ENCODE measurements around the gene RPS6KA4.

RPS6KA4 gene

DNA sequence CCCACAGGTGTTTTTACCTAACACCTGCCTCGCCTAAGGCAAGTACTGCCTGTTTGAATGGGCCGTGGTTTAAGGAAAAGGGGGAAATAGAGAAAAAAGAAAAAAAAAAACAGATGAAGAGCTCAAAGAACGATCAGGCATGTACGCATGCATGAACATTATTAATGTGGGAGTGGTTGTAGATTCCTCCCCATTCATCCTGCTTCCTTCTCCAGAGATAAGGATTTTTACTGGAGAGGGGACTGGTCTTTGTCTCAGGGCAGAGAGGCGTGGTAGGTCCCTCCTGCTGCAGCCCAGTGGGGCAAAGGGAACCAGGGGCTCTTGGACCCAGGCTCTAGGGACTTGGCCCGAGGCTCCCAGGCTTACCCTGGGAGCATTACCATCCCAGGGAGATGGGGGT is 23.1 kb downstream of the RPS6KA4 start:
- peaks cover 18% of the 10 kb centered on the region for H3K4me1 ChIP-seq (ENCODE audit: control insufficient read depth, insufficient read depth, low read length, poor library complexity, severe bottlenecking)
- H3K9me3 ChIP-seq (ENCODE audit: control insufficient read depth, low read length): no peaks in the 10 kb centered on the region
- 94 to 95% methylated on average over 5 of the region's 6 CpGs for WGBS, 2 experiments (ENCODE audit: insufficient coverage in 2 of 2)
- no peaks in the 10 kb centered on the region for H3K36me3 ChIP-seq (ENCODE audit: control insufficient read depth, insufficient read depth, low read length)
- H3K4me3 ChIP-seq (ENCODE audit: extremely low read depth, insufficient read depth, low read length, poor library complexity, severe bottlenecking): no peak overlapping the region
- H3K27ac ChIP-seq (ENCODE audit: low read depth, low read length, severe bottlenecking): no peak overlapping the region

- H3K27ac ChIP-seq (ENCODE audit: low read depth, low read length, severe bottlenecking): no peak overlapping the region
- H3K9me3 ChIP-seq (ENCODE audit: control insufficient read depth, low read length): no peaks in the 10 kb centered on the region
- H3K4me3 ChIP-seq (ENCODE audit: extremely low read depth, insufficient read depth, low read length, poor library complexity, severe bottlenecking): no peak overlapping the region
- no peaks in the 10 kb centered on the region for H3K36me3 ChIP-seq (ENCODE audit: control insufficient read depth, insufficient read depth, low read length)
- H3K4me1 ChIP-seq (ENCODE audit: control insufficient read depth, insufficient read depth, low read length, poor library complexity, severe bottlenecking): peaks cover 18% of the 10 kb centered on the region
- WGBS, 2 experiments (ENCODE audit: insufficient coverage in 2 of 2): 91% methylated on average over 6 to 8 of the region's 8 CpGs
Observed at GRCh38 chr11:64382586-64382985, 23.6 kb downstream of the RPS6KA4 start.

DNA sequence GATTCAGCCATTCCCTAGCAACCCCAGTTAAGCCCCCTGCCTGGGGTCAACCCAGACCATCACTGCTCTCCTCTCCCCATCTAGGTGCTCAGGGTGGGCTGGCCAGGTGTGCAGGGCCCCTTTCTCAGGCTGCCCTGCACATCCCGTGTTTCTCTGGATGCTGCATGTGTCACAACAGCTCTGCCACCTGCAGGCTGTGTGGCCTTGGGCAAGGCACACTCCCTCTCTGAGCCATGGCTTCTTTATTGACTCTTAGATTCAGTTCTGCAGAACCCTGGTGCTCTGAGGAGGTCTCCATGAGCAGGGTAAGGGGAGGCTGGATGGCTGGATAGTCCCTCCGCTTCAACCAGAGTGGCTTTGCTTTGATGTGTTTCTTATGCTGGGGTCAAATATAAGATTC is 24.6 kb downstream of the RPS6KA4 start:
- Histone ChIP-seq H3K27ac (ENCODE audit: low read depth, low read length, severe bottlenecking) (no peak overlapping the region), H3K4me1 (ENCODE audit: control insufficient read depth, insufficient read depth, low read length, poor library complexity, severe bottlenecking) (peaks cover 18% of the 10 kb centered on the region), H3K9me3 (ENCODE audit: control insufficient read depth, low read length) (no peaks in the 10 kb centered on the region), H3K36me3 (ENCODE audit: control insufficient read depth, insufficient read depth, low read length) (no peaks in the 10 kb centered on the region), H3K4me3 (ENCODE audit: extremely low read depth, insufficient read depth, low read length, poor library complexity, severe bottlenecking) (no peak overlapping the region)
- 100% methylated on average over 1 of the region's 2 CpGs; no CpG with 5 or more reads in 1 of the 2 experiments for WGBS, 2 experiments (ENCODE audit: insufficient coverage in 2 of 2)

DNA sequence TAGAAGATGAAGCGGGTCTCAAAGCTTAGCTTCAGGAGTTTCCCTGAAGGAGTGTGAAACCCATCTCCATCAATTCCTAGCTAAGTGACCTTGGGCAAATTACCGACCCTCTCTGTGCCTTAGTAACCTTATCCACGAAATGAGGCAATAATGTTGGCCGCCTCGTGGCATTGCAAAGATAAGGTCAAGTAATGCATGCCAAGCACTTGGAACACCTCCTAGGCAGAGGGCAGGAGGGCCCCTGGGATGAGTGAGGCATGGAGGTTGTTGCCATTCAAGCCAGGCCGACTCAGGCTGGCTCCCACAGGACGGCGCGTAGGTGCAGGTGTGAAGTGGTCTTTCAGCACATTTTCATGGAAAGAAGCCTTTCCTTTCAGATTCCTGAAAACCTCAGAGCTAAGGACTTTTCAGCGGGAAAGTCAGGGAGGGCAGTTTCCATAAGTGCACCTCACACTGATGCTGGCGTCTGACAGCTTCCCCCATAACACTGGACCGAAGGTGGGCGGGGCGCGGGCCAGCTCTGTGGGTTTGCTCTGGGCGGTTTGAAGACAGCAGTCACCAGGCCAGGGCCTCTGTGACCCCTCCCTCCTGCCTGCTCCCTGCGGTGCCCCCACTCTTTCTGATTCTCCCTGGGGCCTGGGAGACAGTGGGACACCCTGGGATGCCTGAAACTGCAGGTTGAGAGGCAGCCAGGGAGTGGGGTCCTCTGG is 25.2 kb downstream of the RPS6KA4 start:
- no peaks in the 10 kb centered on the region for H3K36me3 ChIP-seq (ENCODE audit: control insufficient read depth, insufficient read depth, low read length)
- no peaks in the 10 kb centered on the region for H3K9me3 ChIP-seq (ENCODE audit: control insufficient read depth, low read length)
- H3K27ac ChIP-seq (ENCODE audit: low read depth, low read length, severe bottlenecking): no peak overlapping the region
- WGBS, 2 experiments (ENCODE audit: insufficient coverage in 2 of 2): 74 to 77% methylated on average over 15 to 17 of the region's 17 CpGs
- no peak overlapping the region for H3K4me3 ChIP-seq (ENCODE audit: extremely low read depth, insufficient read depth, low read length, poor library complexity, severe bottlenecking)
- H3K4me1 ChIP-seq (ENCODE audit: control insufficient read depth, insufficient read depth, low read length, poor library complexity, severe bottlenecking): peaks cover 18% of the 10 kb centered on the region

DNA sequence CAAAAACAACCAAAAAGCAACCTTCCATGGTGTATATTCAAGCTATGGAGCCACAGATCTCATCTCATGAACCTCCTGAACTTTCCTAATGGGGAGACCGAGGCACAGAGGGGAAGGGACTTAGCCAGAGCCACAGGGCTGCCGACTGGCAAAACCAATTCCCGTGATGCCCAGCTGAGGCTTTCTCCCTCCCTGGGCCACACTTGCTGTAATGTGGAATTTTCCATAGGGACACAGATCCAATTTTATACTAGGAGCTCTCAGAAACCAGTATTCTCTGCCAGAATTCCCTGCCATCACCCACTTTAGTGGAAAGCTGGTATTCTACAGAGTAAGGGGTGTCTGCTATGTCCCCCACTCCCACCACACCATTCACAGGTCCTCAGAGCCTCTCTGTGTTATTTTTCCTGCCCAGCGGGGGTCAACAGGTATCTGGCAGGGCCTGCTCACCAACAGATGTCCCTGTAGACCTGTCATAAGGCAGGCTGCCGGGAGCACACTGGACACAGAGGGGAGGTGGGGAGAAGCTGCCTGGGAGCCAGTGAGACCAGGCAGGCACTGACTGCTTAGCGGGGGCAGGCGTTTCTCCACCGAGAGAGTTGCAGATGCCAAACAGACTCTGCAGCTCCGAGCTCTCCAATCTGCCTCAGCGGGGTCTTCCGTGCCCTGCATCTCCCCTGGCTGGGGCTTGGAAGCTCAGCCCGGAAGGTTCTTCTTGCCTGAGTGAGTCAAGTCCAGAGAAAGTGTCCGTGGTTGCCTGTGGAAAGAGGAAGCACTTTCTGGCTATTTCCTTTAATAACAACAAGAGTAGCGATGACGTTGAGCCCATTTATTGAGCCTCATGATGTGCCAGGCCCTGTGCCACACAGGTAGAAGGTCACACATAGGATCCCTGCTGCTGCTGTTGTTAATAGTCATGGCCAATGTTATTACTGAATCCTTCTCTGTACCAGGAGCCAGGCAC is 26.3 kb downstream of the RPS6KA4 start:
- no peaks in the 10 kb centered on the region for H3K9me3 ChIP-seq (ENCODE audit: control insufficient read depth, low read length)
- peaks cover 18% of the 10 kb centered on the region for H3K4me1 ChIP-seq (ENCODE audit: control insufficient read depth, insufficient read depth, low read length, poor library complexity, severe bottlenecking)
- no peak overlapping the region for H3K4me3 ChIP-seq (ENCODE audit: extremely low read depth, insufficient read depth, low read length, poor library complexity, severe bottlenecking)
- no peak overlapping the region for H3K27ac ChIP-seq (ENCODE audit: low read depth, low read length, severe bottlenecking)
- H3K36me3 ChIP-seq (ENCODE audit: control insufficient read depth, insufficient read depth, low read length): no peaks in the 10 kb centered on the region
- 83 to 87% methylated on average over 7 to 15 of the region's 15 CpGs for WGBS, 2 experiments (ENCODE audit: insufficient coverage in 2 of 2)

DNA sequence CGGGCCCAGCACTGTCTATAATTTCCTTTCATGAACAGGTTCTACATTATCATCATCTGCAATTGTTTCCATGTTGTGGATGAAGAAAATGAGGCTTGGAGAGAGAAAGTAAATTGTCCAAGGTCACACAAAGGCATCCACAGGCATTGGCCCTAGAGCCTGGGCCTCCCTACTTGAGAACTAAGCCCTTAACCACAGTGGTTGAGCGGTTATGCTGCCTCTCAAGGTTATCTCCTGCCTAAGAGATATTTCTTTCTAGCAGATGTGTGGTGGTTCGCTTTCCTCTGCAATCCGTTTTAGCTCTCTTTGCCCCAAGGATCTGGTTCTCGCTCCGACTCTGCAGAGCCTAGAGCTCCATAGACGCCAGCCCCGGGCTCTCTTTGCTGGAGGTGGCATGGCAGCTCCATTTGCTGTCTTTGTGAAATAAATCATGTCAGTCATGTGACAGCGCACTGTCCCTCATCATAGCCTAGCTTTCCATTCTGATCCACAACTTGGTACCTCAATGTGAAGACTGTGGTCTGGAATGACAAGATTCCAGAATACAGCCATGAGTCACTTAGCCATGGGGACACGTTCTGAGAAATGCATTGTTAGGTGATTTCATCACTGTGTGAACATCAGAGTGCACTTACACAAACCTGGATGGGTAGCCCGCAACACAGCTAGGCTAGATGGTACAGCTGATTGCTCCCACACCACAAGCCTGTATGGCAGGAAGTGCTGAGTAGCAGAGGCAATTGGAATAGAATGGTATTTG is 27.2 kb downstream of the RPS6KA4 start:
- Histone ChIP-seq H3K4me3 (ENCODE audit: extremely low read depth, insufficient read depth, low read length, poor library complexity, severe bottlenecking) (no peak overlapping the region), H3K36me3 (ENCODE audit: control insufficient read depth, insufficient read depth, low read length) (no peaks in the 10 kb centered on the region), H3K4me1 (ENCODE audit: control insufficient read depth, insufficient read depth, low read length, poor library complexity, severe bottlenecking) (peaks cover 18% of the 10 kb centered on the region), H3K27ac (ENCODE audit: low read depth, low read length, severe bottlenecking) (no peak overlapping the region), H3K9me3 (ENCODE audit: control insufficient read depth, low read length) (no peaks in the 10 kb centered on the region)
- 81 to 84% methylated on average over 9 to 10 of the region's 11 CpGs for WGBS, 2 experiments (ENCODE audit: insufficient coverage in 2 of 2)

DNA sequence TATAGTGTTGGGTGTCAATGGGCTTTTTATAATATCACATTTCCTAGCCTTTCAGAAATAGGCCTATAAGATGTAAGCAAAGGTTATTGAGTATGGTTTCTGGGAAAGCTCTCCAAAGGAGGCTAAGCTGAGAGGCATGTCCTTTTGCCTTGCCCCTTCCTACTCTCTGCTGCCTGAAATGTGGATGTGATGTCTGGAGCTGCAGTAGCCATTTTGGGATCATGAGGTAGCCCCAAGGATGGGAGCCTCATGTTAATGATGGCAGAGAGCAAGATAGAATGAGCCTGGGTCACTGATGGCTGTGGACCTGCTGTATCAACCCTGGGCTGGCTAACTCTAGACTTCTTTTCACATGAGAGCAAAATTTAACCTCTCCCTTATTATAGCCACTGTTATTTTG is 29.0 kb downstream of the RPS6KA4 start:
- H3K4me1 ChIP-seq (ENCODE audit: control insufficient read depth, insufficient read depth, low read length, poor library complexity, severe bottlenecking): peaks cover 18% of the 10 kb centered on the region
- no peak overlapping the region for H3K4me3 ChIP-seq (ENCODE audit: extremely low read depth, insufficient read depth, low read length, poor library complexity, severe bottlenecking)
- no peaks in the 10 kb centered on the region for H3K9me3 ChIP-seq (ENCODE audit: control insufficient read depth, low read length)
- no peak overlapping the region for H3K27ac ChIP-seq (ENCODE audit: low read depth, low read length, severe bottlenecking)
- H3K36me3 ChIP-seq (ENCODE audit: control insufficient read depth, insufficient read depth, low read length): no peaks in the 10 kb centered on the region

GRCh38 chr11:64388894-64389293 is 29.9 kb downstream of the RPS6KA4 start:
- Histone ChIP-seq H3K36me3 (ENCODE audit: control insufficient read depth, insufficient read depth, low read length) (no peaks in the 10 kb centered on the region), H3K27ac (ENCODE audit: low read depth, low read length, severe bottlenecking) (no peak overlapping the region), H3K4me1 (ENCODE audit: control insufficient read depth, insufficient read depth, low read length, poor library complexity, severe bottlenecking) (peaks cover 18% of the 10 kb centered on the region), H3K9me3 (ENCODE audit: control insufficient read depth, low read length) (no peaks in the 10 kb centered on the region), H3K4me3 (ENCODE audit: extremely low read depth, insufficient read depth, low read length, poor library complexity, severe bottlenecking) (no peak overlapping the region)
- 96 to 98% methylated on average over 10 of the region's 10 CpGs for WGBS, 2 experiments (ENCODE audit: insufficient coverage in 2 of 2)

- Histone ChIP-seq H3K4me3 (ENCODE audit: extremely low read depth, insufficient read depth, low read length, poor library complexity, severe bottlenecking) (no peak overlapping the region), H3K36me3 (ENCODE audit: control insufficient read depth, insufficient read depth, low read length) (no peaks in the 10 kb centered on the region), H3K4me1 (ENCODE audit: control insufficient read depth, insufficient read depth, low read length, poor library complexity, severe bottlenecking) (peaks cover 18% of the 10 kb centered on the region), H3K9me3 (ENCODE audit: control insufficient read depth, low read length) (no peaks in the 10 kb centered on the region), H3K27ac (ENCODE audit: low read depth, low read length, severe bottlenecking) (no peak overlapping the region)
- no CpG with 5 or more reads among the region's 2 CpGs for WGBS, 2 experiments (ENCODE audit: insufficient coverage in 2 of 2)
Observed at GRCh38 chr11:64389851-64390250, 30.9 kb downstream of the RPS6KA4 start.

GRCh38 chr11:64390558-64390957 is 31.6 kb downstream of the RPS6KA4 start:
- H3K4me3 ChIP-seq (ENCODE audit: extremely low read depth, insufficient read depth, low read length, poor library complexity, severe bottlenecking): no peak overlapping the region
- no peaks in the 10 kb centered on the region for H3K9me3 ChIP-seq (ENCODE audit: control insufficient read depth, low read length)
- WGBS, 2 experiments (ENCODE audit: insufficient coverage in 2 of 2): 92 to 93% methylated on average over 2 to 3 of the region's 3 CpGs
- peaks cover 14% of the 10 kb centered on the region for H3K4me1 ChIP-seq (ENCODE audit: control insufficient read depth, insufficient read depth, low read length, poor library complexity, severe bottlenecking)
- H3K36me3 ChIP-seq (ENCODE audit: control insufficient read depth, insufficient read depth, low read length): no peaks in the 10 kb centered on the region
- H3K27ac ChIP-seq (ENCODE audit: low read depth, low read length, severe bottlenecking): no peak overlapping the region
